ENCODE results near the gene ROCK2.

DNA sequence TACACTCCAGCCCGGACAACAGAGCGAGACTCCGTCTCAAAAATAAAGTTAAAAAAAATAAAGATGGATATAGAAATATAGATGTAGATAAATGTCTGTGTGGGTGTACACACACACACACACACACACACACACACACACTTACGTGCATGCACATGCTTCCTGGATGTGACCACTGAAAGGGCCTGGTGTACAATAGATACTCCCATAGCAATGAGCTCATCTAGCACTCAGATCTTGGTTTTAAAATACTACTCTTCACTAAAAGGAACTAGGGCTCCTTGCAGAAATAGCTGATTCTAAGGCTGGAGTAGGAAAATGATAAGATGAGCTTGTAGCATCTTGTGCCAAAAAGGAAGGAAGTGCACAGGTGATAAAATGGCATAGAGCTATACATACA is 39.1 kb downstream of the ROCK2 start:
- TF ChIP-seq, protein P1, sequence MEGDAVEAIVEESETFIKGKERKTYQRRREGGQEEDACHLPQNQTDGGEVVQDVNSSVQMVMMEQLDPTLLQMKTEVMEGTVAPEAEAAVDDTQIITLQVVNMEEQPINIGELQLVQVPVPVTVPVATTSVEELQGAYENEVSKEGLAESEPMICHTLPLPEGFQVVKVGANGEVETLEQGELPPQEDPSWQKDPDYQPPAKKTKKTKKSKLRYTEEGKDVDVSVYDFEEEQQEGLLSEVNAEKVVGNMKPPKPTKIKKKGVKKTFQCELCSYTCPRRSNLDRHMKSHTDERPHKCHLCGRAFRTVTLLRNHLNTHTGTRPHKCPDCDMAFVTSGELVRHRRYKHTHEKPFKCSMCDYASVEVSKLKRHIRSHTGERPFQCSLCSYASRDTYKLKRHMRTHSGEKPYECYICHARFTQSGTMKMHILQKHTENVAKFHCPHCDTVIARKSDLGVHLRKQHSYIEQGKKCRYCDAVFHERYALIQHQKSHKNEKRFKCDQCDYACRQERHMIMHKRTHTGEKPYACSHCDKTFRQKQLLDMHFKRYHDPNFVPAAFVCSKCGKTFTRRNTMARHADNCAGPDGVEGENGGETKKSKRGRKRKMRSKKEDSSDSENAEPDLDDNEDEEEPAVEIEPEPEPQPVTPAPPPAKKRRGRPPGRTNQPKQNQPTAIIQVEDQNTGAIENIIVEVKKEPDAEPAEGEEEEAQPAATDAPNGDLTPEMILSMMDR (IDR thresholded peaks at IDR 0.05; ENCODE audit: insufficient read depth, low read depth, low read length) = no peak
- TF ChIP-seq EZH2 (IDR thresholded peaks at IDR 0.05; ENCODE audit: insufficient read depth, low read length) = no peak
